HG02678 (cell line): Measurements from ENCODE around the gene CTAGE9.
"Not testable (repeated sequence)": the region's sequence is repeated elsewhere in the genome, so short reads cannot be mapped to it uniquely, and the experiment has no call there.

Source experiments
- ATAC-seq: cut with Tn5 transposase; IDR thresholded peaks from one replicate; pipeline ENCODE4 v1.9.1; 2021; ENCODE audit warnings: mild to moderate bottlenecking, moderate library complexity; ENCODE audit not compliant: unreplicated experiment

Gene CTAGE9

DNA sequence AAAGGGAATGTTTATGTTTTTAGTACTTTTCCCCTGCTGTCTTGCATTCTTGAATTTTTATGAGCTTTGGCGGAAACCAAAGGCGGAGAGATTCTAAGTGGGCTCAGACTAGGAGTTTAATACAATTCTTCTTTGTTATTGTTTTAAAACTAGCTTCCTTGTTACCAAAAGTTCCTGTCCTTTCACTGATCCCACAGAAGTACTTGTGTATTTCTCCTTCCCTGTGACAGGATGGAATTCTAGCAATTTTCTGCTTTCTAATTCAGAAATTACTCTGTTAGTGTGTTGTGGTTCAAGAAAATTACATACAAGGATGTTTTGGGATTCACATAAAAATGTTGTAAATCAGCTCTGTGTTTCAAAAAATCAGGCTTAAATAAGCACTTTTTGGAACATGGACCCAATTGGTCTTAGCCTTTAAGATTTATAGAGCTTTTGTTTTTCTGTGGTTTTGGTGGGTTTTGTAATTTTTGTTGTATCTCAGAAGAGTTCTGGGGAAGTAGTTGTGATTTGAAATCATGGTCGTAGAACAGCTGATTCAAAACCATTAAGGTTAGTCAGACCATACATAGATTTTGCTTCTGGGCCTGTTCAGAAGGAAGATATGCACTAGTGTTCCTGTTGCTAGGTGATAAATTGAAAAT lies 17.6 kb upstream of the CTAGE9 start:
- no peak for ATAC-seq

DNA sequence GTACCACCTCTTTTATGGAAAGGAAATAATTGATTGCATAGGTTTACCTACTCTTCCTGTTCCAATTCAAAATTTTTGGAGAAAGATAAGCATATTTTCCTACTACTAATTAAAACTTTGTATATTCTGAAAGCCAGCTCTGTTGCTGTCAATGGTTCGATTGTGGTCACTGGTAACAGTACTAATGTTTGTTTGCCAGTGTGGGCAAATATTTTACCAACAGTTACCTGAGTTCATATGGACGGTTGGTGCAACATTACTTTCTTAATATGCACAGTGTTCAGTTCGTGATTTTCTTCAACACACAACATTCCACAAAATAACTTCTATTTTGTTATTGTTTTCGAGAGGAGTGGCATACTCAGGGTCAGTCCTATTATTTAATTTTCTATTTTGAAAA lies 17.1 kb upstream of the CTAGE9 start:
- ATAC-seq, result no peak

DNA sequence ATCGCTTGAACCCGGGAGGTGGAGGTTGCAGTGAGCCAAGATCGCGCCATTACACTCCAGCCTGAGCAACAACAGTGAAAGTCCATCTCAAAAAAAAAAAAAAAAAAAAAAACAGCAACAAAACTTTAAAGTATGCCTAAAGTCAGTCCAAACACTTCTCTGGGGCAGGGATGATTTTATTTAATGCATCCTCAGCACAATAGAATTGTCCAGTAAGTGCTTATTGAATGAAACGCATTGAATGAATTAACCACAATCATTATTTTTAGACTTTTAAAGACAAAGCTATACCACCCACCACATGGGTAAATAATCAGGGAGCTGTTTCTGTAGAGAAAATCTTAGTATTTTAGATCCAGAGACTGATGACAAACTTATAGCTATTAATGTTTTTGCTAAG lies 16.6 kb upstream of the CTAGE9 start:
- no peak for ATAC-seq

DNA sequence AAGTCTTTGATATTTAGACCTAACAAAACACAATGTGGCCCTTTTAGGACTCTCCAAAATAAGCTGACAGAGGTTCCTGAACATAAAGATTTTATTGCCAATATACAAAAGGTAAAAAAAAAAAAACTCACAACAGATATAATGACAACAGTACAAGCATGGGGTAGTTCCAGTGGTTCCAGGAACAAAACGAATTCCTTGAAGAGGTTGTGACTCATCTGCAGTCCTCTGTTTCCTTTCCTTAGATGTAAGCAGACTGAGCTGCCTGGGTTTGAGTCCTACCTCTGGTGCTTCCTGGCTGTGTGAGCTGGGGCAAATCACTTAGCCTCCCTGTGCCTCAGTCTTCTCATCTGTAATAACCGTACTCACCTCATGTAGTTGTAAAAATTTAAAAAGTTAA lies 13.3 kb upstream of the CTAGE9 start:
- ATAC-seq, result no peak

DNA sequence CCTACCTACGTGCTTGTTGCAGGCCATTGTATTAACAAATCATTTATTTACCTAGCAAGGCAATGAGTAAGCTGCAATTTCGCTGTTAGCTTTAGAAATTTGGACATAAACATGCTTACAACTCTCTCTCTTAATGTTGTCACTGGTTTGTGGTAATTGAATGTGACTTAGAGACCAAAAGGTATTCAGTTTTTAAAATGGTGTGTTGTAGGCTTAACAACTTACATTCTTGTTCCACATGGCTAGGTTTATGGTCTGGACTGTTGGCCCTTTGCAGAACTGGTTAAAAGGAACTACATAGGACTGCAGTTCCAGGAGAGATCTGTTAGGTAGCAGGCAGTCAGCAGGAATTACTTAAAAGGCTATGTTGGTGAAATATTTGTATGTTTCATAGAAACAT lies 10.3 kb upstream of the CTAGE9 start:
- no peak for ATAC-seq

DNA sequence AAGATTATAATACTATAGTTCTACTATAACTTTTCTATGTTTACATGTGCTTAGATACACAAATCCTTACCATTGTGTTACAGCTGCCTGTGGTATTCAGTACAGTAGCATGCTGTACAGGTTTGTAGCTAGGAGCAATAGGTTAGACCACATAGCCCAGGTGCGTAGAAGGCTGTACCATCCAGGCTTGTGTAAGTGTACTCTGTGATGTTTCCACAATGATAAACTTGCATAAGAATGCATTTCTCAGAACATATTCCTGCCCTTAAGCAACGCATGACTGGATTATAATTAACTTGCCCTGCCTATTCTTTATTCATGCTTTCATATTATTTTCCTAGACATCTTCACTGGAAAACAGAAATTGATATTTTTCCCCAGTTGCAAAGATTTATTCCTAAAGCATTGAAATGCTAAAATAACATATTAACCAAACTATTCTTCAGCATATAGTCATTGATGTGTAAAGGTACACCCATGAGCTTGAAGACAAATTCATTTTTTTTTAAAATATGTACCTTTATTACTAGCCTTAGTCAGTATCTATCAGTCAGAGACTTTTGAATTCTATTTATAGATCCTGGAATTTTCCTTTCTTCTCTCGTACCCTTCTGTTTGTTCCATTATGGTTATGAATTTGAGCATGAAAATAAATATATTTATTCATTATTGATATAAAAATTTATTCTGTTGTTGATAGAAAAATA lies 7.2 kb upstream of the CTAGE9 start:
- ATAC-seq, result no peak

DNA sequence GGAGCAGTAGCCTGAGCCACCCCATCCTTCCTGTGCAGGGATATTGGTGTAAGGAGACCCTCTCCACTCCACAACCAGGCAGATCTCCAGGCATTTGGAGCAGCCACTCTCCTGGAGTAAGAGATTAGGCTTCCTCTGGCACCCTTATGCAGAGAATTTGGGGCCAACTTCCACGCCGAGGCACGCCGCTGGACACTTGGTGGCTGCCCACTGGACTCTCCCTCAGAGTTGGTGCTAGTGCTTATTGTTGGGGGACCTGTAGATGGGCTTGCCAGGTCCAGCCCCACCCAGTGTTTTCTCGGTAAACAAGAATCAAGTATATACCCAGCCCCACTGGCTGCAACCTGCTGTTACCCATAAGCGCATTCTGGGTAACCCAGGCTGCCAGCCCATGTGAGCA lies 4.8 kb upstream of the CTAGE9 start:
- not testable (repeated sequence) for ATAC-seq

DNA sequence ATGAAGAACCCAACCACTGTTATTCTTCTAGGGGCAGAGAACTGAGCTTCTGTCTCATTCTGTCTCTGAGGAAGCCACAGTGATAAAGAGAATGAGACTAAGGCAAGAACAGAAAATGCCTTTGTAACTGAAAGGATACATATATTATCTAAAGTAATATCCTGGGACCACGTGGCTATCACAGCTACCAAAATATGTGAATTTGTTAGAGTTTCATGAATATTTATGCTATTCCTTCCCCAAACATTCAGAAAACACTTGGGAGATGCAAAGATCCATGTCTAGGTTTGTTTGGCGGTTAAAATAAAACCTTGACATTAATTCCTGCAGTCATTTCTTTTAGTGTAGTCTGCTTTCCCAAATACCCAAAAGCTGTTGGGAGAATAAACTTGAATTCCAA lies 6.9 kb downstream of the CTAGE9 start:
- not testable (repeated sequence) for ATAC-seq

DNA sequence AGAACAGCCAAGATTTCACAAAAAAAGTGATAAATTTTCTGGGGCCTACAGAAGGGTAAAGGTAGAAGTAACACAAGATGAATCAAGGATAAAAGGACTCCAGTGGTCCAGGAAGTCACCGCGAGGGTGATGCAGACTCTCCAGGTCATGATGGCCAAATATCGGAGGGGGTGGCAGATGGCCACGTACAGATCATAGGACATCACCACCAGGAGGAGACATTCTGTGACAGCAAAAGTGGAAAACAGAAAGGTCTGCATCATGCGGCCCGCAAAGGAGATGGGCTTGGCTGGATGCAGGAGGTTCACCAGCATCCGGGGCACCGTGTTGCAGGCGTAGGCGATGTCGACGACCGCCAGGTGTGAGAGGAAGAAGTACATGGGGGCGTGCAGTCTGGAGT lies 10.0 kb downstream of the CTAGE9 start:
- ATAC-seq, result not testable (repeated sequence)

DNA sequence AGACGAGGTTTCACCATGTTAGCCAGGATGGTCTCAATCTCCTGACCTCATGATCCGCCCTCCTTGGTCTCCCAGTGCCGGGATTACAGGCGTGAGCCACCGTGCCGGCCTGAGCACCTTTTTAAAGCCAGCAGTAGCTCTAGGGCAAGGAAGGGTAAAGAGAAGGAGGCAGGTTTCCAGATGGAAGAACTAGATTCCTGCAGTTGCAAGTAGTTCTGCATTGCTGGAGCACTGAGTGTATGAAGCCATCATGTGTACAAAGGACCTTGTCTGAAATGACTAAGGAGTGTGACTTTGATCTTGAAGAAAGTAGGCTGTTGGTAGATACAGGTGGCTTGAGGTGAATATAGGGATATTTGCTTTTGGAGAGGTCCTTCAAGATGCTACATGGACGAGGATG lies 13.9 kb downstream of the CTAGE9 start:
- ATAC-seq, result no peak

DNA sequence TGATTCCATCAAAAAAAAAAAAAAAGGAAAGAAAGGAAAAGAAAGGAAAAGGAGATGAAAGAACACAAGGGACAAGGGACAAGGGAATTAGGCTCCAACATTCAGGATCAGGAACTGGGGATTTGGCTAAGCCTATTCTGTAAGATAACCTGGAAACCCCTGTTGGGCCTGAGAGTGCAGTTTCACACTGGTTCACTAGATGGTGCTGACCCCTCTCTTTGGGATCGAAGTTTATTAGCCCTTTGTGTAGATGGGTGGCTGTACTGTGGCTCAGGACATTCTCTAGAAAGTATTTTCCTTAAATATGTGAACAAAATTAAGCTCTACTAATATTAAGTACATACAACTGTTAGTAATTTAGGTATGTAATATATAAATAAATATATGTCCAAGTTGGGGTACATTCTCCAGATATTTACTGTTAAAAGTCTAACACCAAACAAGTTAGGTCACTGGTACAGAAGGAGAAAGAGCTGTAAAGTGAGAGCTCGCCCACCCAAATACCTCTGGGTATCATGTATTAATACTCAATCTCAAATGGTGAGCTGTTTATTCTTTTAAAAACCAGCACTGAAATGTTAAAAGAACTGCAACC lies 15.9 kb downstream of the CTAGE9 start:
- ATAC-seq, result peak; percentile 95

DNA sequence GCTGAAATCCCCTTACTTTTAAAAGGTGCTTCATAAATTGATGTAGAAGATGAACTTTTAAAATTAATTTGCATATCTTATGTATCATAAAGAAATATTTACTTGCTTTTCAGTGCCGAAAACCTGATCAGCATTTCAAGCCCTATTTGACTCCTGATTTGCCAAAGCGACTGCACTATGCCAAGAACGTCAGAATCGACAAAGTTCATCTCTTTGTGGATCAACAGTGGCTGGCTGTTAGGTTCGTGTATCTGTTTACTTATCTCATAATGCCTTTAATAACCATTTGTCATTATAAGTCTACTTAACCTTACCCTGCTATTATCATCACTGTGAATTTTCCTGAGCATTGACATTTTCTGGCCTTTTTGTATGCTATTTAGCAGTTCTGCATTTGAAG lies 17.4 kb downstream of the CTAGE9 start:
- ATAC-seq, result no peak

DNA sequence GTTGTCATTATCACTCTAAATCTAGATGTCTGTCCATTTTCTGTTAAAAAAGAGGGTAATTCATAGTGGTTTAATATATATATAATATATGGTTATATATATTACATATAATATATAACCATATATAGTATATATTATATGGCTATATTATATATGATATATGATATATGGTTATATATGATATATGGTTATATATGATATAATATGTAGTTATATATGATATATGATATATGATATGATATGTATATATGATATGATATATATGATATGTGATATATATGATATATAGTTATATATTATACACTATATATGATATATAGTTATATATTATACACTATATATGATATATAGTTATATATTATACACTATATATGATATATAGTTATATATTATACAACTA lies 18.2 kb downstream of the CTAGE9 start:
- no peak for ATAC-seq

DNA sequence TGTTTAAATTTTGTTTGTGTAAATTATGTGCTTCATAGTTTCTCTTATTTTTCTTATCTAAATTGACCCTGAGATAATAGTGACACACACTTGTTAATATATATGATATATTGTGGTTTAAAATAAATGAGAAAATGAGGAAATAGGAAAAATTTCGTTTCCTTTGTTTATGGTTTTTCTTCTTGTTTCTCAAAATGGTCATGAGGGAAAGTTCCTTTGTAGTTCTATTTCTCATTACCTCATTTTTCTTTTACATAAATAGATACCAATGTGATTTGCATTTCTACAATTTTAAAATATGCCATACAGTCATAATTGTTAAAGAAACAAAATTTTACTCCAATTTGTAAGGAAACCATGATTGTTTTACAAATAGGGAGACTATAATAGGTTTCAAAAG lies 18.8 kb downstream of the CTAGE9 start:
- no peak for ATAC-seq

DNA sequence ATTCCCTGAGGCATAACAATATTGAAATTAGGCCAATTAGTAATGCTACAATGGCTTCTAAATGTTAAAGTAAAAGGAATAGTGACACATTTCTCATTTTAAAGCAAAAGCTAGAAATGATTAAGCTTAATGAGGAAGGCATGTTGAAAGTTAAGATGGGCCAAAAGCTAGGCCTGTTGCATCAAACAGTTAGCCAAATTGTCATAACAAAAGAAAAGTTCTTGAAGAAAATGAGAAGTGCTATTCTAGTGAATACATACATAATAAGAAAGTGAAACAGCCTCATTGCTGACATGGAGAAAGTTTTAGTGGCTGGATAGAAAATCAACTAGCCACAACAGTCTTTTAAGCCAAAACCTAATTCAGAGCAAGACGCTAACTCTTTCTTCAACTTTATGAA lies 22.5 kb downstream of the CTAGE9 start:
- peak; percentile 64 for ATAC-seq

DNA sequence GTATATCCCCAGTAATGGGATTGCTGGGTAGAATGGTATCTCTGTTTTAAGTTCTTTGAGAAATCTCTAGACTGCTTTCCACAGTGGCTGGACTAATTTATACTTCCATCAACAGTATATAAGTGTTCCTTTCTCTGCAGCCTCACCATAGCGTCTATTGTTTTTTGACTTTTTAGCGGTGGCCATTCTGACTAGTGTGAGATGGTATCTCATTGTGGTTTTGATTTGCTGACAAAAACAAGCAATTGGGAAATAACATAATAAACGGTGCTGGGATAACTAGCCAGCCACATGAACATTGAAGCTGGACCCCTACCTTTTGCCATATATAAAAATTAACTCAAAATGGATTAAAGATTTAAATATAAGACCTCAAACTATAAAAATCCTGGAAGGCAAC lies 23.8 kb downstream of the CTAGE9 start:
- ATAC-seq, result no peak

DNA sequence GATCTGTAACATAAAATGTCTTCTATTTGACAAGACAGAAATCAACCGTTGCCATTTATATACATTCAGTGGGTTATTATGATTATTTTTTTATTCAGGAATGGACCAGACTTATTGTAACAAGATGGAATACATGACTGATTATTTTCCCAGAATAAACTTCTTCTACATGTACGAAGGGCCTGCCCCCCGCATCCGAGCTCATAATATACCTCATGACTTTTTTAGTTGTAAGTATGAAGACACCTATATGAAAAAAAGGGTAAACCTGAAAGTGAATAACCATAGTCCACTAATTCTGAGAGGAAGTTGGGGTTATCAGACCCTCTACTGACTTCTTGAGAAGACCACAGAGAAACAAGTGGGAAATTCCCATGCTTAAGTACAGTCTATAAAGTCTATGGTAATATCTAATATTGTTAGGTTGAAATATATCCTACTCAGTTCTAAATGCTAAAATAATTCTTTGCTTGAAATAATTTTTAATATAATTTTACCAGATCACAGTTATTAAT lies 25.5 kb downstream of the CTAGE9 start:
- ATAC-seq, result peak; percentile 63

DNA sequence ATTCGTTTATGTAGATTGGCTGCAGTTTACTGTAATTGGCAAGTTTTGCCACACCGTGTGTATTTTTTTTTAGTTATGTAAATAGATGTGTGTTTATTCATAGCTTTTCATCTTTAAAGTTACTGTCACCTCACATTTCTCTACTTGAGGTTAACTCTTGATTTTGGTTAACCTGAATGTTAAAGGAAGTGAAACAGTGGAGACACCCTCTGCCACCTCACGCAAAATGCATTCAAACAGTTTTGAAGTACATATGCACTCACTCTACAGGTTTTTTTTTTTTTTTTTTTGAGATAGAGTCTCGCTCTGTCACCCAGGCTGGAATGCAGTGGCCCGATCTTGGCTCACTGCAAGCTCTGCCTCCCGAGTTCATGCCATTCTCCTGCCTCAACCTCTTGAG lies 27.3 kb downstream of the CTAGE9 start:
- ATAC-seq, result peak; percentile 70

DNA sequence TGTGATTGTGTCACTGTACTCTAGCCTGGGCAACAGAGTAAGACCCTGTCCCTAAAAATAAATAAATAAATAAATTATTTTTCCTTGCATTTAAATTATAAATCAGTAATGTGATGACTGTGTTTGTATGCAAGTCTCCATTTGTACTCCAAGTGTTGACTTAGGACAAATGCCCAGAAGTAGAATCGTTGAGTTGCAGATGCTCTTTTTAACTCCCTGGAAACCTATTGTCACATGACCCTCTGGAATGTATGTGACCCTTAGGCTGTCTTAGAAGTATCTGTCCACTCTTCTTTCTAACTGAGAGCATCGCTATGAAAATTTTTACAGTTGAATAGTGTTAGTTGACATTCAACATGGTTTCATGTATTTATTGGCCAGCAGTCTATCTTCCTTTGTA lies 28.4 kb downstream of the CTAGE9 start:
- no peak for ATAC-seq

DNA sequence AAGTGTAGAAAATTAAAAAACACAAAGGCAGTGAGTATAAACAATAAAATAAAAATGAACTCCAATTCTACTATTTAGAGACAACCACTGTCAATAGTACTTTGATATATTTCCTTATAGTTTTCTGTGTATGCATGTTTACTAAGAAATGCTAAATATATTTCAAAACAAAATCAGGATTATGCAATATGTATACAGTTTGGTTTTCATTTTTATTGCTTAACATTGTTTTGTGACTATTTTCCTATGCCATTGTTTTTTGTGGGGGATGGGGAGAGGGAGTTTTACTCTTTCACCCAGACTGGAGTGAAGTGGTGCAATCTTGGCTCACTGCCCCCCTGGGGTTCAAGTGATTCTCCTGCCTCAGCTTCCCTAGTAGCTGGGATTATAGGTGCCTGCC lies 29.2 kb downstream of the CTAGE9 start:
- ATAC-seq, result no peak

DNA sequence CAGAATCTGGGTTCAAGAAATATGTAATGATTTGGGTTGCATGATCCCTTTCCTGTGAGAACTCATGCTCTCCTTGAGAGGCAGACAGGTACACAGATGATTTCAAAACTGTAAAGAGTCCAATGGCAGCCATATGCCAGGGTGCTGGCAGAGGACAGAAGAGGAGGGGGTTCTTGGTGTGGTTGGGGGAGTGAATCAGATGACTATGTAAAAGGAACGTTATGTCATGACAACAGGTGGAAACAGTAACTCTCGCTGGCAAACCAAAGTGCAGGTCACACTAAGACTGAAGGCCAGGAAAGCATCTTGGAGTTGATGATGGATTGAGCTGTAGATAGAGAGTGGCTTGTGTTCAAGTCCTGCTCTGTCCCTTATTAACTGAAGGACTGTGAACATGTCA lies 29.9 kb downstream of the CTAGE9 start:
- ATAC-seq, result no peak

DNA sequence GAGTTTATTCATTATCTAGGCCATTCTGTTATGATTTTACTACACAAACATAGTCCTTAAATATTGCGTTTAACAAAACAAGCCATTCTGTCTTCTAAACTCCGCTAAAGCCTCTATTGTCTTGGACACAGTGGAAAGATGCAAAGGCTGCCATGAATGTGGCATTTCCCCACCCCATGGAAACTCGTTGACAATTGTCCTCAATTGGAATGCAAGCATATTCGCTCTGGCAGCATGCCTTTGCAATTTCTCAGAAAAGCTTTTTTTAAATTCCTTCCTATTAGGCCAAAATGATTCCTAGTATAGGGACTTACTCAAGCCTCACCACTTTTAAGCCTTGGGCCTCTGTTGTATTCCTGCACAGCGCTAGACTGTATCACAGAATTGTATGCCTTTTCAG lies 32.4 kb downstream of the CTAGE9 start:
- ATAC-seq, result no peak
